Right lobe of liver (tissue), 4 donors: ENCODE data around the gene AAK1.

Experiments used
- CTCF ChIP-seq, 4 donors: fragments of 200-600 bp in 3 of 4; fragments of 450-650 bp in 1 of 4; IDR thresholded peaks; one replicate each; pipeline versions ENCODE4 v1.5.1 to v1.8.0; 2016 to 2022; ENCODE audit warnings: antibody characterized with exemption in 4 of 4, mild to moderate bottlenecking in 2 of 4
- POLR2A ChIP-seq: fragments of 450-650 bp; IDR thresholded peaks from one replicate; pipeline ENCODE4 v1.6.1; 2017; ENCODE audit warnings: antibody characterized with exemption, mild to moderate bottlenecking
- donor health status: DM: no; HTN: no; CAD: no.
- donor health status: DM: no; HTN: no; CAD: no.
- donor health status: DM: no; HTN: yes; CAD: no.

- TF ChIP-seq CTCF (IDR thresholded peaks at IDR 0.05) (no peak), POLR2A (no peak)
These were observed 221.3 kb downstream of the AAK1 start for GRCh38 chr2:69422198-69422597.
